HG03108 (cell line): Measurements from ENCODE around the gene PLEKHA1.

ENCODE experiments used
- ATAC-seq: cut with Tn5 transposase; IDR thresholded peaks from one replicate; pipeline ENCODE4 v1.9.1; 2021; ENCODE audit warnings: moderate library complexity; ENCODE audit not compliant: unreplicated experiment

Gene PLEKHA1

DNA sequence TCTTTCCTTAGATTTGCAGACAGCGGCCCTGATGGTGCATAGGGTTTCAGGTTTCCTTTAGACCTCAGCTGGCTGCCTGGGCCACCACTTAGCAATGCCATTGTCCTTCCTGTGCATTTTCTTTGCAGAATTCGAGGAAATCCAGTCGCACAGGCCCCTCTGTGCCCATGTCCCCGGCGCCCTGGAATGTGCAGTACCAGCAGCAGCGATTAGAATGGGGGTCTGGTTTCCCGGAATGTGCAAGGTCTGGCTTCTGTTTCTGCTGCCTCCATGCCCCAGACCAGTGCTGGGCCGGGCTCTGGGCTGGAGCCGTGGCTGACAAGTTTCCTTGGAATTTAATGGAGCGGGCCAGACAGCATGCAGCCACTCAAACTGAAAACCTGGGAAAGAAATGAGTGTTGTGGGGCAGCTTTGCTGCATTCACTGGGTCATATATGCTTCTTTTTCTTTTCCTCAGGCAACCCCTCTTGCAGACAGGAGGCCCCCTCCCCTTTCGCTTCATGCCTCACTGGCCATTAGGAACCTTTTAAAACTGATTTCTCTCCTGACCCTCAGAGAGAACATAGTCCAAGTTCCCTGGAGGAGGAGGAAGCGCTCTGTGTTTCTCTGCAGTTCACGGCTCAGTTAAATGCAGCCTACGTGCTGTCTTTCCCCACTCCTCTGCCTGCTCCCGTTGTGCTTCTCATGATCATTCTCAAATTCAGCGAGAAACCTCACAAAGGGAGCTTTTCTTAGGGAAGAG lies 101.3 kb downstream of the PLEKHA1 start:
- ATAC-seq = no peak

GRCh38 chr10:122476333-122476695 lies 101.8 kb downstream of the PLEKHA1 start:
- ATAC-seq = no peak

GRCh38 chr10:122477436-122477835 lies 102.9 kb downstream of the PLEKHA1 start:
- ATAC-seq = no peak

DNA sequence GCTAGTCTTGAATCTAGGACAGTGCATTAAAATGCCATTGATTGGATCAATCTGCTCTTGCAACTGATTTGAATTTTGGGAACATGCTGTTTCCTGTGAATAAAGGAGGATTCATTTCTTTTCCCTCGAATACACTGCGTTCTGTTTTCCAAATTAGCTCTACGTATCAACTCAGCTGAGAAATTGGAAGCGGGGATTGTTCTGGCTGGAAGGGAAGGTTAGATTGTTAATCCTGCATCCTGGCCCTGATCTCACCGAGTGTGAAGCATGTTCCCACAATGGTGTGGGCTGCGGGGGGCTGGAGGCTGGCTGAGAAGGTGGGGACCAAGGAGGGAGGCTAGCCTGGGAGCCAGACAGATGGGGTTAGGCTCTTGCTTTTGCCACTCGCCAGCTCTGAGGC lies 104.5 kb downstream of the PLEKHA1 start:
- ATAC-seq = no peak

GRCh38 chr10:122480146-122480833 lies 105.8 kb downstream of the PLEKHA1 start:
- ATAC-seq = no peak

DNA sequence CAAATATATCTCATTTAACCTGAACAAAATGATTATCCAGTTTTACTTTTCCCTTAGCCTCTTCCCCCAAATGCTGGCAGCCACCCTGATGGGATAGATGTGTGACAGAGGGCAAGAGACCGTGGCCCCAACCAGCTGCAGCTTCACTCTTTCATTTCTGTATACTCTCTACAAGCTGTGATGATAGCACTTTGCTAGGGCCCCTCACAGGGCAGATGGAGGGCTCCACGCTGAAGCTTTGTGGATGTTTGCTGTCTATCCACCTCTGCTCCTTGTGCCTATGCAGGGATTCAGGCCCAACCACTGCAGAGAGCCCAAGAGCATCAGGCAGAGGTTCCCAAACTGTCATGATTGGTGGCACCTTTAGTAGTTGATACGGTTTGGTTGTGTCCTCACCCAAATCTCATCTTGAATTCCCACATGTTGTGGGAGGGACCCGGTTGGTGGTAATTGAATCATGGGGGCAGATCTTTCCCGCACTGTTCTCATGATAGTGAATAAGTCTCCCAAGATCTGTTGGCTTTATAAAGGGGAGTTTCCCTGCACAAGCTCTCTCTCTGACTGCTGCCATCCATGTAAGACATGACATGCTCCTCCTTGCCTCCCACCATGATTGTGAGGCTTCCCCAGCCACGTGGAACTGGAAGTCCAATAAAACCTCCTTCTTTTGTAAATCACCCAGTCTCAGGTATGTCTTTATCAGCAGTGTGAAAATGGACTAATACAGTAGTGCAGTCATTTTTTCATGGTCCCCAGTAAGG lies 107.0 kb downstream of the PLEKHA1 start:
- ATAC-seq = no peak
